K562 (cell line): ENCODE data around the gene EFCAB12. TPM values are rescaled to one million over a fixed set of nuclear protein-coding genes. Genes with fewer than 3 reads are reported as not detected.

Experiments used
- ARID1B ChIP-seq: fragments of 450-650 bp; IDR thresholded peaks from 2 replicates; pipeline ENCODE4 v1.6.1; 2016; ENCODE audit warnings: antibody characterized with exemption, mild to moderate bottlenecking, inconsistent platforms
- ATF3 ChIP-seq, 2 experiments: fragments of 450-650 bp in 1 of 2; sonication (generic) in 1 of 2; formaldehyde crosslinking in 1 of 2; IDR thresholded peaks in 1 of 2; conservative IDR thresholded peaks in 1 of 2; 2 replicates each; pipeline versions ENCODE4 v1.6.1 to v1.8.1; 2016 to 2023; ENCODE audit warnings: mild to moderate bottlenecking in 2 of 2, moderate library complexity in 2 of 2, inconsistent platforms in 1 of 2, missing genetic modification reagents in 1 of 2
- BCLAF1 ChIP-seq, 2 experiments: fragments of 450-650 bp in 1 of 2; IDR thresholded peaks; 2 replicates each; pipeline ENCODE4 v1.6.1; 2011 to 2017; ENCODE audit warnings: low read depth in 2 of 2, antibody characterized with exemption in 1 of 2, borderline replicate concordance in 1 of 2, low read length in 1 of 2, mild to moderate bottlenecking in 1 of 2, mixed read lengths in 1 of 2; ENCODE audit not compliant: control insufficient read depth in 1 of 2
- CREB5 ChIP-seq: fragments of 250-450 bp; sonication (Bioruptor Pico); IDR thresholded peaks from 2 replicates; pipeline ENCODE4 v1.5.0; 2020; ENCODE audit warnings: mild to moderate bottlenecking
- ETS1 ChIP-seq: conservative IDR thresholded peaks from 2 replicates; pipeline ENCODE4 v1.6.1; 2011; ENCODE audit warnings: low read depth, mild to moderate bottlenecking, low read length; ENCODE audit not compliant: control insufficient read depth
- HMGN3 ChIP-seq: IDR thresholded peaks from 2 replicates; pipeline ENCODE4 v1.6.1; 2011; ENCODE audit warnings: borderline replicate concordance, low read depth, mild to moderate bottlenecking, mixed read lengths, low read length; ENCODE audit not compliant: insufficient read length; ENCODE audit errors: extremely low read depth
- NCOR1 ChIP-seq: fragments of 450-650 bp; IDR thresholded peaks from 2 replicates; pipeline ENCODE4 v1.6.1; 2016; ENCODE audit warnings: mild to moderate bottlenecking, moderate library complexity
- POLR2B ChIP-seq: fragments of 450-650 bp; IDR thresholded peaks from 2 replicates; pipeline ENCODE4 v1.6.1; 2018; ENCODE audit warnings: low read depth; ENCODE audit not compliant: partially characterized antibody
- POLR3A ChIP-seq: IDR thresholded peaks from 2 replicates; pipeline ENCODE4 v1.6.1; 2011; ENCODE audit warnings: borderline replicate concordance, mild to moderate bottlenecking, moderate library complexity; ENCODE audit not compliant: insufficient read length, insufficient read depth; ENCODE audit errors: extremely low read depth
- TAF15 ChIP-seq: fragments of 200-400 bp; formaldehyde crosslinking; IDR thresholded peaks from 2 replicates; pipeline ENCODE4 v1.6.1; 2017; ENCODE audit warnings: mild to moderate bottlenecking, low read depth, low read length, moderate library complexity
- TCF7 ChIP-seq: sonication (generic); IDR thresholded peaks from 2 replicates; pipeline ENCODE4 v1.6.1; 2016; ENCODE audit warnings: antibody characterized with exemption, borderline replicate concordance
- TRIM24 ChIP-seq, 2 experiments: fragments of 450-650 bp; IDR thresholded peaks; 2 replicates each; pipeline ENCODE4 v1.6.1; 2016
- XRCC5 ChIP-seq: fragments of 200-400 bp; formaldehyde crosslinking; IDR thresholded peaks from 2 replicates; pipeline ENCODE4 v1.6.1; 2017; ENCODE audit warnings: low read depth, mild to moderate bottlenecking, low read length
- ZFP91 ChIP-seq: sonication (generic); formaldehyde crosslinking; IDR thresholded peaks from 2 replicates; pipeline ENCODE4 v1.8.0; 2022; ENCODE audit warnings: mild to moderate bottlenecking, missing genetic modification reagents
- ZNF253 ChIP-seq: fragments of 250-450 bp; sonication (Bioruptor Pico); conservative IDR thresholded peaks from 2 replicates; pipeline ENCODE4 v1.6.1; 2021; ENCODE audit warnings: mild to moderate bottlenecking
- polyA plus RNA-seq, 8 experiments: library from polyadenylated mRNA; depleted of rRNA in 4 of 8; stranded (reverse) in 5 of 8; unstranded in 3 of 8; fragments of >200 nt; fragmentation: Nextera tagmentation in 2 of 8; fragmentation: Illumina TruSeq in 1 of 8; extraction: Ambion mirVana in 2 of 8; extraction: Trizol in 1 of 8; gene quantifications; 2 replicates each; pipeline versions ENCODE4 v1.2.1 to v1.2.3, GENCODE V29; 2011 to 2014; ENCODE audit warnings: inconsistent platforms in 1 of 8, missing spikeins in 1 of 8
- total RNA-seq, 7 experiments: library from RNA; depleted of rRNA in 6 of 7; stranded (reverse); fragments of >200 nt in 6 of 7; fragmentation: Illumina TruSeq in 2 of 7; extraction: Trizol in 2 of 7; gene quantifications; 2 replicates each; pipeline versions ENCODE4 v1.2.1 to v1.2.3, GENCODE V29; 2011 to 2021; ENCODE audit warnings: low replicate concordance in 1 of 7

EFCAB12 gene
- total and polyA plus RNA-seq, 9 of the 15 experiments (the other 6 are each of a cell fraction or from before 2014, with no cell fraction given), result 0.08 to 0.95 (median 0.56) TPM; not detected in 1

- TF ChIP-seq BCLAF1 (IDR thresholded peaks at IDR 0.05; ENCODE audit: borderline replicate concordance in 1 of 2, control insufficient read depth in 1 of 2, low read depth in 2 of 2, low read length in 1 of 2), result no peak
- peak; percentile 54 for TF ChIP-seq HMGN3
- TF ChIP-seq ETS1, result no peak
- no peak for TF ChIP-seq TAF15
- TF ChIP-seq CREB5 (CRISPR knock-in tag), result no peak
- no peak for TF ChIP-seq POLR2B
- TF ChIP-seq ARID1B, result peak; percentile 99
- TF ChIP-seq TCF7, result no peak
- no peak for TF ChIP-seq ZFP91
- no peak for TF ChIP-seq POLR3A
- TF ChIP-seq ZNF253, result no peak
- TF ChIP-seq NCOR1, result peak; percentile 95
- TF ChIP-seq ATF3 (IDR thresholded peaks at IDR 0.05), result peak; percentile 70; the same call in 1 of the 2 replicates
- TF ChIP-seq ATF3 (CRISPR knock-in tag; conservative IDR thresholded peaks at IDR 0.05), result 0 out of 2 replicates have a peak, but pooled peaks have one; percentile 26
- no peak for TF ChIP-seq XRCC5
- peak; percentile 63 to 68 for TF ChIP-seq TRIM24 (IDR thresholded peaks at IDR 0.05)
These were observed 33.2 kb upstream of the EFCAB12 start (continued) for GRCh38 chr3:129461461-129462146.
